DOHH2 (cell line): ENCODE data around the gene MAP3K6.

ENCODE experiments used
- H3F3A ChIP-seq: fragments of 200-600 bp; sonication (generic), shearing (Covaris generic); 2 replicates; pipeline ENCODE4 v1.6.0; 2016; ENCODE audit warnings: antibody characterized with exemption, mild to moderate bottlenecking; ENCODE audit not compliant: control insufficient read depth, insufficient read depth
- H3K27ac ChIP-seq: fragments of 200-600 bp; sonication (generic); 2 replicates; pipeline ENCODE4 v1.5.1; 2014; ENCODE audit warnings: low read depth, mild to moderate bottlenecking, low read length, moderate library complexity
- H3K27me3 ChIP-seq: fragments of 200-600 bp; sonication (generic); 2 replicates; pipeline ENCODE4 v1.6.1; 2014; ENCODE audit warnings: mild to moderate bottlenecking, low read length, mixed read lengths; ENCODE audit not compliant: control insufficient read depth
- H3K36me3 ChIP-seq: fragments of 200-600 bp; sonication (generic); 2 replicates; pipeline ENCODE4 v1.6.1; 2014; ENCODE audit warnings: mild to moderate bottlenecking, low read length, moderate library complexity, mixed read lengths; ENCODE audit not compliant: control insufficient read depth
- H3K4me1 ChIP-seq: fragments of 200-600 bp; sonication (generic); 2 replicates; pipeline ENCODE4 v1.6.1; 2014; ENCODE audit warnings: mild to moderate bottlenecking, low read length, mixed read lengths; ENCODE audit not compliant: control insufficient read depth
- H3K4me2 ChIP-seq: fragments of 200-600 bp; sonication (generic); 2 replicates; pipeline ENCODE4 v1.6.0; 2014; ENCODE audit warnings: mild to moderate bottlenecking, low read length, moderate library complexity
- H3K4me3 ChIP-seq: fragments of 200-600 bp; sonication (generic); 2 replicates; pipeline ENCODE4 v1.5.1; 2014; ENCODE audit warnings: mild to moderate bottlenecking, low read length, mixed read lengths
- H3K79me2 ChIP-seq: fragments of 200-600 bp; sonication (generic); 2 replicates; pipeline ENCODE4 v1.6.1; 2014; ENCODE audit warnings: mild to moderate bottlenecking, low read length, mixed read lengths; ENCODE audit not compliant: control insufficient read depth
- H3K9me2 ChIP-seq: fragments of 200-600 bp; sonication (generic); replicated peaks from 2 replicates; pipeline ENCODE4 v1.6.1; 2014; ENCODE audit warnings: mild to moderate bottlenecking, low read length, mixed read lengths; ENCODE audit not compliant: control insufficient read depth
- H3K9me3 ChIP-seq: fragments of 200-600 bp; sonication (generic); 2 replicates; pipeline ENCODE4 v1.6.1; 2014; ENCODE audit warnings: antibody characterized with exemption, low read length, mixed read lengths; ENCODE audit not compliant: control insufficient read depth, insufficient read depth
- H4K20me1 ChIP-seq: fragments of 200-600 bp; sonication (generic); 2 replicates; pipeline ENCODE4 v1.6.0; 2014; ENCODE audit warnings: low read depth, mild to moderate bottlenecking, antibody characterized with exemption, low read length, moderate library complexity; ENCODE audit not compliant: control insufficient read depth, insufficient read depth
- CTCF ChIP-seq: fragments of 200-600 bp; sonication (generic); IDR thresholded peaks from one replicate; pipeline ENCODE4 v1.5.1; 2014; ENCODE audit warnings: antibody characterized with exemption, mild to moderate bottlenecking, low read depth, low read length; ENCODE audit not compliant: poor library complexity, severe bottlenecking
- EZH2phosphoT487 ChIP-seq: fragments of 200-600 bp; sonication (generic); IDR thresholded peaks from 2 replicates; pipeline ENCODE4 v1.6.1; 2017; ENCODE audit warnings: borderline replicate concordance, mild to moderate bottlenecking, antibody characterized with exemption, low read length, moderate library complexity, mixed read lengths

MAP3K6 gene

GRCh38 chr1:27372022-27372807 lies 5.5 kb upstream of the MAP3K6 start:
- no peaks in the 10 kb centered on the region for H3K9me2 ChIP-seq
- peaks cover 3% of the 10 kb centered on the region; the same call in 1 of the 2 replicates for H3F3A ChIP-seq
- H3K27me3 ChIP-seq = peaks cover 5% of the 10 kb centered on the region
- H3K4me2 ChIP-seq = no peak overlapping the region
- H3K27ac ChIP-seq = no peak overlapping the region
- no peaks in the 10 kb centered on the region for H3K36me3 ChIP-seq
- H4K20me1 ChIP-seq = no peaks in the 10 kb centered on the region
- TF ChIP-seq CTCF = no peak
- TF ChIP-seq EZH2phosphoT487 = no peak
- no peak overlapping the region for H3K4me3 ChIP-seq
- H3K9me3 ChIP-seq = no peaks in the 10 kb centered on the region
- H3K79me2 ChIP-seq = no peaks in the 10 kb centered on the region
- peaks cover 14% of the 10 kb centered on the region for H3K4me1 ChIP-seq

GRCh38 chr1:27368869-27369582 lies 2.3 kb upstream of the MAP3K6 start:
- peaks cover 13% of the 10 kb centered on the region for H3K27me3 ChIP-seq
- H3K4me1 ChIP-seq = peaks cover 39% of the 10 kb centered on the region
- H3K9me3 ChIP-seq = no peaks in the 10 kb centered on the region
- H3K27ac ChIP-seq = no peak overlapping the region
- H3K36me3 ChIP-seq = no peaks in the 10 kb centered on the region
- H3K9me2 ChIP-seq = no peaks in the 10 kb centered on the region
- H3K4me3 ChIP-seq = no peak overlapping the region
- peaks cover 3% of the 10 kb centered on the region; the same call in 1 of the 2 replicates for H3F3A ChIP-seq
- no peak for TF ChIP-seq EZH2phosphoT487
- no peak for TF ChIP-seq CTCF
- H3K4me2 ChIP-seq = peak overlapping the region; percentile 12
- no peaks in the 10 kb centered on the region for H4K20me1 ChIP-seq
- H3K79me2 ChIP-seq = no peaks in the 10 kb centered on the region

GRCh38 chr1:27367160-27367650 lies 444 bp upstream of the MAP3K6 start:
- Histone ChIP-seq H3K4me2 (peak overlapping the region; percentile 99), H3K9me3 (no peaks in the 10 kb centered on the region), H3K27me3 (peaks cover 13% of the 10 kb centered on the region), H3K36me3 (no peaks in the 10 kb centered on the region), H3F3A (peaks cover 3% of the 10 kb centered on the region; the same call in 1 of the 2 replicates), H3K27ac (no peak overlapping the region), H4K20me1 (no peaks in the 10 kb centered on the region), H3K79me2 (no peaks in the 10 kb centered on the region), H3K9me2 (no peaks in the 10 kb centered on the region), H3K4me1 (peaks cover 39% of the 10 kb centered on the region), H3K4me3 (peak overlapping the region; percentile 83)
- TF ChIP-seq EZH2phosphoT487 = no peak
- TF ChIP-seq CTCF = no peak
